ENCODE measurements around the gene AKT1. TPM values are rescaled to one million over a fixed set of nuclear protein-coding genes. Genes with fewer than 3 reads are reported as not detected.

AKT1 gene
- total and polyA plus RNA-seq, 2 experiments from 2014 or later = 19.2 to 78.7 TPM

DNA sequence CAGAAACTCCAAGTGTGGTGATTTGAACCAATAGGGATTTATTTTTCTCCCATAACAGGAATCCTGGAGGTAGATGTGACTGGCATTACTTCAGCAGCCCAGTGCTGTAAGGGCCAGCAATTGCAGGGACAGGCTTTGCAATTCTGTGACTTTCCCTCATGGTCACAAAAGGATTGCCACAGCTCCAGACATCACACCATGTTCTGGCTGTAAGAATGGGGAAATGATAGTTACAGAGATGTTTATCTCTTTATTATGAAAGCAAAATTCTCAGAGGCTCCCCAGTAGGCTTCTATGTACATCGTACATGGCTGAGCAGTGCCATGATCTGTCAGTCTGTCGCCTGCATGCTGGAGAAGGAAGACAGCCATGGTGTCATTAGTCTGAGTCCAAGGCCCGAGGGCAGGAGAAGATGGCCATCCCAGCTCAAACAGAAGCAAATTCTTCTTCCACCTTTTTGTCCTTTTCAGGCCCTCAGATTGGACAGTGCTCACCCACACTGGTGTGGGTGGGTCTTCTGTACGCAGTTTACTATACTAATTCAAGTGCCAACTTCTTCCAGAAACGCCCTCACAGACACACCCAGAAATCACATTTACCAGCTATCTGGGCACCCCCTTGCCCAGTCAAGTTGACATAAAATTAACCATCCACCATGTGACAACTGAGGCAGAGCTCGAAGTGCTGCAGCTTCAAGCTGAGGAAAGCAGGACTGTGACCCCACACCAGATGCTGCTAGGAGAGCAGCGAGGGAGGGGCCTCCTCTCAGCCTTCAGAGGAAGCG lies 22.6 kb upstream of the AKT1 start (continued):
- TF ChIP-seq, protein P1, sequence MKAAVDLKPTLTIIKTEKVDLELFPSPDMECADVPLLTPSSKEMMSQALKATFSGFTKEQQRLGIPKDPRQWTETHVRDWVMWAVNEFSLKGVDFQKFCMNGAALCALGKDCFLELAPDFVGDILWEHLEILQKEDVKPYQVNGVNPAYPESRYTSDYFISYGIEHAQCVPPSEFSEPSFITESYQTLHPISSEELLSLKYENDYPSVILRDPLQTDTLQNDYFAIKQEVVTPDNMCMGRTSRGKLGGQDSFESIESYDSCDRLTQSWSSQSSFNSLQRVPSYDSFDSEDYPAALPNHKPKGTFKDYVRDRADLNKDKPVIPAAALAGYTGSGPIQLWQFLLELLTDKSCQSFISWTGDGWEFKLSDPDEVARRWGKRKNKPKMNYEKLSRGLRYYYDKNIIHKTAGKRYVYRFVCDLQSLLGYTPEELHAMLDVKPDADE (IDR thresholded peaks at IDR 0.05) = no peak

DNA sequence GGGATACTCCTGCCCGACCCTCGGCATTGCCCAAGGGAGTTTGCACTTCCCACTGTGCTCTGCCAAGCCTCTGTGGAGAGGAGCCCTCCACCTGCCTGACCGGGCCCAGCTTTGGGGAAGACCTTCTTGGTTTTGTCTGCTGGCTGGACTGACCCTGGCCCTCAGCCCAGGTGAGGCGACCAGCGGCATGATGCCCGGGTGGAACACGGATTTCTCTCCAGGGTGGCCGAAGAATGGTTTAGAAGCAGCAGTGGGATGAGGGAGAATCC lies 21.0 kb upstream of the AKT1 start:
- Histone ChIP-seq H4K20me1 (replicated peaks; ENCODE audit: insufficient read depth) (no peaks in the 10 kb centered on the region; the same call in 1 of the 2 replicates), H3K27ac (ENCODE audit: low read depth) (no peak overlapping the region), H3K4me1 (ENCODE audit: insufficient read depth) (peaks cover 9% of the 10 kb centered on the region), H3K4me2 (peak overlapping the region; percentile 94), H3K36me3 (ENCODE audit: insufficient read depth) (no peaks in the 10 kb centered on the region; the same call in 1 of the 2 replicates), H3K4me3 (peak overlapping the region; percentile 90), H3K9me2 (ENCODE audit: insufficient read depth) (no peaks in the 10 kb centered on the region), H3K27me3 (ENCODE audit: insufficient read depth) (peaks cover 8% of the 10 kb centered on the region; the same call in 1 of the 2 replicates), H3F3A (replicated peaks; ENCODE audit: low read depth) (0 out of 2 replicates have a peak, but pooled peaks cover 3% of the 10 kb centered on the region), H2AFZ (peak overlapping the region; percentile 89), H3K79me2 (replicated peaks; ENCODE audit: insufficient read depth) (0 out of 2 replicates have a peak, but pooled peaks cover 4% of the 10 kb centered on the region)
- ATAC-seq (no peak), DNase-seq (ENCODE audit: low spot score) (no peak)
- peaks cover 10% of the 10 kb centered on the region for H3K27me3 Mint-ChIP-seq (ENCODE audit: insufficient read depth, low read depth, poor library complexity)
- peaks cover 2% of the 10 kb centered on the region; the same call in 2 of the 3 replicates for H3K4me1 Mint-ChIP-seq
- no peaks in the 10 kb centered on the region for H3K9me3 Mint-ChIP-seq
- H3K27ac Mint-ChIP-seq = peak overlapping the region; percentile 88; the same call in 1 of the 2 replicates
- peaks cover 6% of the 10 kb centered on the region for H3K36me3 Mint-ChIP-seq (ENCODE audit: low read depth)
- H3K4me3 Mint-ChIP-seq = peak overlapping the region; percentile 93
- no peak for TF ChIP-seq NANOG (IDR thresholded peaks at IDR 0.05; ENCODE audit: borderline replicate concordance)
- TF ChIP-seq STAT1 (IDR thresholded peaks at IDR 0.05; ENCODE audit: unreplicated experiment) = no peak
- TF ChIP-seq, protein P1 (IDR thresholded peaks at IDR 0.05) = no peak
- TF ChIP-seq ZNF114 (CRISPR knock-in tag; IDR thresholded peaks at IDR 0.05) = no peak
- no peak for TF ChIP-seq EZH2phosphoT487 (IDR thresholded peaks at IDR 0.05; ENCODE audit: unreplicated experiment)
- no peak for TF ChIP-seq POLR2AphosphoS5 (IDR thresholded peaks at IDR 0.05; ENCODE audit: low read depth)
- TF ChIP-seq, protein P2, sequence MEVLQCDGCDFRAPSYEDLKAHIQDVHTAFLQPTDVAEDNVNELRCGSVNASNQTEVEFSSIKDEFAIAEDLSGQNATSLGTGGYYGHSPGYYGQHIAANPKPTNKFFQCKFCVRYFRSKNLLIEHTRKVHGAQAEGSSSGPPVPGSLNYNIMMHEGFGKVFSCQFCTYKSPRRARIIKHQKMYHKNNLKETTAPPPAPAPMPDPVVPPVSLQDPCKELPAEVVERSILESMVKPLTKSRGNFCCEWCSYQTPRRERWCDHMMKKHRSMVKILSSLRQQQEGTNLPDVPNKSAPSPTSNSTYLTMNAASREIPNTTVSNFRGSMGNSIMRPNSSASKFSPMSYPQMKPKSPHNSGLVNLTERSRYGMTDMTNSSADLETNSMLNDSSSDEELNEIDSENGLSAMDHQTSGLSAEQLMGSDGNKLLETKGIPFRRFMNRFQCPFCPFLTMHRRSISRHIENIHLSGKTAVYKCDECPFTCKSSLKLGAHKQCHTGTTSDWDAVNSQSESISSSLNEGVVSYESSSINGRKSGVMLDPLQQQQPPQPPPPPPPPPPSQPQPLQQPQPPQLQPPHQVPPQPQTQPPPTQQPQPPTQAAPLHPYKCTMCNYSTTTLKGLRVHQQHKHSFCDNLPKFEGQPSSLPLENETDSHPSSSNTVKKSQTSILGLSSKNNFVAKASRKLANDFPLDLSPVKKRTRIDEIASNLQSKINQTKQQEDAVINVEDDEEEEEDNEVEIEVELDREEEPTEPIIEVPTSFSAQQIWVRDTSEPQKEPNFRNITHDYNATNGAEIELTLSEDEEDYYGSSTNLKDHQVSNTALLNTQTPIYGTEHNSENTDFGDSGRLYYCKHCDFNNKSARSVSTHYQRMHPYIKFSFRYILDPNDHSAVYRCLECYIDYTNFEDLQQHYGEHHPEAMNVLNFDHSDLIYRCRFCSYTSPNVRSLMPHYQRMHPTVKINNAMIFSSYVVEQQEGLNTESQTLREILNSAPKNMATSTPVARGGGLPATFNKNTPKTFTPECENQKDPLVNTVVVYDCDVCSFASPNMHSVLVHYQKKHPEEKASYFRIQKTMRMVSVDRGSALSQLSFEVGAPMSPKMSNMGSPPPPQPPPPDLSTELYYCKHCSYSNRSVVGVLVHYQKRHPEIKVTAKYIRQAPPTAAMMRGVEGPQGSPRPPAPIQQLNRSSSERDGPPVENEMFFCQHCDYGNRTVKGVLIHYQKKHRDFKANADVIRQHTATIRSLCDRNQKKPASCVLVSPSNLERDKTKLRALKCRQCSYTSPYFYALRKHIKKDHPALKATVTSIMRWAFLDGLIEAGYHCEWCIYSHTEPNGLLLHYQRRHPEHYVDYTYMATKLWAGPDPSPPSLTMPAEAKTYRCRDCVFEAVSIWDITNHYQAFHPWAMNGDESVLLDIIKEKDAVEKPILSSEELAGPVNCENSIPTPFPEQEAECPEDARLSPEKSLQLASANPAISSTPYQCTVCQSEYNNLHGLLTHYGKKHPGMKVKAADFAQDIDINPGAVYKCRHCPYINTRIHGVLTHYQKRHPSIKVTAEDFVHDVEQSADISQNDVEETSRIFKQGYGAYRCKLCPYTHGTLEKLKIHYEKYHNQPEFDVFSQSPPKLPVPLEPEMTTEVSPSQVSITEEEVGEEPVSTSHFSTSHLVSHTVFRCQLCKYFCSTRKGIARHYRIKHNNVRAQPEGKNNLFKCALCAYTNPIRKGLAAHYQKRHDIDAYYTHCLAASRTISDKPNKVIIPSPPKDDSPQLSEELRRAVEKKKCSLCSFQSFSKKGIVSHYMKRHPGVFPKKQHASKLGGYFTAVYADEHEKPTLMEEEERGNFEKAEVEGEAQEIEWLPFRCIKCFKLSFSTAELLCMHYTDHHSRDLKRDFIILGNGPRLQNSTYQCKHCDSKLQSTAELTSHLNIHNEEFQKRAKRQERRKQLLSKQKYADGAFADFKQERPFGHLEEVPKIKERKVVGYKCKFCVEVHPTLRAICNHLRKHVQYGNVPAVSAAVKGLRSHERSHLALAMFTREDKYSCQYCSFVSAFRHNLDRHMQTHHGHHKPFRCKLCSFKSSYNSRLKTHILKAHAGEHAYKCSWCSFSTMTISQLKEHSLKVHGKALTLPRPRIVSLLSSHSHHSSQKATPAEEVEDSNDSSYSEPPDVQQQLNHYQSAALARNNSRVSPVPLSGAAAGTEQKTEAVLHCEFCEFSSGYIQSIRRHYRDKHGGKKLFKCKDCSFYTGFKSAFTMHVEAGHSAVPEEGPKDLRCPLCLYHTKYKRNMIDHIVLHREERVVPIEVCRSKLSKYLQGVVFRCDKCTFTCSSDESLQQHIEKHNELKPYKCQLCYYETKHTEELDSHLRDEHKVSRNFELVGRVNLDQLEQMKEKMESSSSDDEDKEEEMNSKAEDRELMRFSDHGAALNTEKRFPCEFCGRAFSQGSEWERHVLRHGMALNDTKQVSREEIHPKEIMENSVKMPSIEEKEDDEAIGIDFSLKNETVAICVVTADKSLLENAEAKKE (CRISPR knock-in tag; IDR thresholded peaks at IDR 0.05) = no peak
- TF ChIP-seq JUNB (IDR thresholded peaks at IDR 0.05; ENCODE audit: unreplicated experiment) = no peak
- TF ChIP-seq, protein P3, sequence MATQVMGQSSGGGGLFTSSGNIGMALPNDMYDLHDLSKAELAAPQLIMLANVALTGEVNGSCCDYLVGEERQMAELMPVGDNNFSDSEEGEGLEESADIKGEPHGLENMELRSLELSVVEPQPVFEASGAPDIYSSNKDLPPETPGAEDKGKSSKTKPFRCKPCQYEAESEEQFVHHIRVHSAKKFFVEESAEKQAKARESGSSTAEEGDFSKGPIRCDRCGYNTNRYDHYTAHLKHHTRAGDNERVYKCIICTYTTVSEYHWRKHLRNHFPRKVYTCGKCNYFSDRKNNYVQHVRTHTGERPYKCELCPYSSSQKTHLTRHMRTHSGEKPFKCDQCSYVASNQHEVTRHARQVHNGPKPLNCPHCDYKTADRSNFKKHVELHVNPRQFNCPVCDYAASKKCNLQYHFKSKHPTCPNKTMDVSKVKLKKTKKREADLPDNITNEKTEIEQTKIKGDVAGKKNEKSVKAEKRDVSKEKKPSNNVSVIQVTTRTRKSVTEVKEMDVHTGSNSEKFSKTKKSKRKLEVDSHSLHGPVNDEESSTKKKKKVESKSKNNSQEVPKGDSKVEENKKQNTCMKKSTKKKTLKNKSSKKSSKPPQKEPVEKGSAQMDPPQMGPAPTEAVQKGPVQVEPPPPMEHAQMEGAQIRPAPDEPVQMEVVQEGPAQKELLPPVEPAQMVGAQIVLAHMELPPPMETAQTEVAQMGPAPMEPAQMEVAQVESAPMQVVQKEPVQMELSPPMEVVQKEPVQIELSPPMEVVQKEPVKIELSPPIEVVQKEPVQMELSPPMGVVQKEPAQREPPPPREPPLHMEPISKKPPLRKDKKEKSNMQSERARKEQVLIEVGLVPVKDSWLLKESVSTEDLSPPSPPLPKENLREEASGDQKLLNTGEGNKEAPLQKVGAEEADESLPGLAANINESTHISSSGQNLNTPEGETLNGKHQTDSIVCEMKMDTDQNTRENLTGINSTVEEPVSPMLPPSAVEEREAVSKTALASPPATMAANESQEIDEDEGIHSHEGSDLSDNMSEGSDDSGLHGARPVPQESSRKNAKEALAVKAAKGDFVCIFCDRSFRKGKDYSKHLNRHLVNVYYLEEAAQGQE (IDR thresholded peaks at IDR 0.05; ENCODE audit: unreplicated experiment) = no peak
- TF ChIP-seq, protein P4, sequence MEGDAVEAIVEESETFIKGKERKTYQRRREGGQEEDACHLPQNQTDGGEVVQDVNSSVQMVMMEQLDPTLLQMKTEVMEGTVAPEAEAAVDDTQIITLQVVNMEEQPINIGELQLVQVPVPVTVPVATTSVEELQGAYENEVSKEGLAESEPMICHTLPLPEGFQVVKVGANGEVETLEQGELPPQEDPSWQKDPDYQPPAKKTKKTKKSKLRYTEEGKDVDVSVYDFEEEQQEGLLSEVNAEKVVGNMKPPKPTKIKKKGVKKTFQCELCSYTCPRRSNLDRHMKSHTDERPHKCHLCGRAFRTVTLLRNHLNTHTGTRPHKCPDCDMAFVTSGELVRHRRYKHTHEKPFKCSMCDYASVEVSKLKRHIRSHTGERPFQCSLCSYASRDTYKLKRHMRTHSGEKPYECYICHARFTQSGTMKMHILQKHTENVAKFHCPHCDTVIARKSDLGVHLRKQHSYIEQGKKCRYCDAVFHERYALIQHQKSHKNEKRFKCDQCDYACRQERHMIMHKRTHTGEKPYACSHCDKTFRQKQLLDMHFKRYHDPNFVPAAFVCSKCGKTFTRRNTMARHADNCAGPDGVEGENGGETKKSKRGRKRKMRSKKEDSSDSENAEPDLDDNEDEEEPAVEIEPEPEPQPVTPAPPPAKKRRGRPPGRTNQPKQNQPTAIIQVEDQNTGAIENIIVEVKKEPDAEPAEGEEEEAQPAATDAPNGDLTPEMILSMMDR (conservative IDR thresholded peaks at IDR 0.05; ENCODE audit: low read depth in 2 of 2) = no peak

All from GM23338 (cell line).